Activated T-cell treated with anti-CD3 and anti-CD28 coated beads, Interleukin-2, amount 50 U/mL, for 1 hour (primary cell): ENCODE measurements around the gene TNS4.
A peak's percentile ranks its signal among the peaks of the same experiment; 100 is the strongest.

Experiments used
- DNase-seq: peaks from one replicate; pipeline ENCODE4 v3.0.0-alpha.2; 2020

The TNS4 gene

DNA sequence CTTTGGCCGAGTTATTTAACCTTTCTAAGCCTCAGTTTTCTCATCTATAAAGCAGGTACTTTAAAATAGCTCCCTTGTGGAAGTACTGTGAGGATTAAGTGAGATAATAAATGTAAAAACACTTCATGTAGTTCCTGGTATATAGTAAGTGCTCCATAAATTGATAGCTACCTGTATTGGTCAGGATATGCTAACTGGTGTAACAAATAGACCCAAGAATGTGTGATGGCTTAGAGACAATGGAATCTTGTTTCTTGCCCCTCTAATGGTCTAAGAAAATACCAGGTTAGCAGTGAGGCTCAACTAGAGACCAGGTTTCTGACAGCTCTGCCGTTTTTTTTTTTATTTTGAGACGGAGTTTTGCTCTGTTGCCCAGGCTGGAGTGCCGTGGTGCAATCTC lies 34.0 kb upstream of the TNS4 start:
- DNase-seq = no peak

DNA sequence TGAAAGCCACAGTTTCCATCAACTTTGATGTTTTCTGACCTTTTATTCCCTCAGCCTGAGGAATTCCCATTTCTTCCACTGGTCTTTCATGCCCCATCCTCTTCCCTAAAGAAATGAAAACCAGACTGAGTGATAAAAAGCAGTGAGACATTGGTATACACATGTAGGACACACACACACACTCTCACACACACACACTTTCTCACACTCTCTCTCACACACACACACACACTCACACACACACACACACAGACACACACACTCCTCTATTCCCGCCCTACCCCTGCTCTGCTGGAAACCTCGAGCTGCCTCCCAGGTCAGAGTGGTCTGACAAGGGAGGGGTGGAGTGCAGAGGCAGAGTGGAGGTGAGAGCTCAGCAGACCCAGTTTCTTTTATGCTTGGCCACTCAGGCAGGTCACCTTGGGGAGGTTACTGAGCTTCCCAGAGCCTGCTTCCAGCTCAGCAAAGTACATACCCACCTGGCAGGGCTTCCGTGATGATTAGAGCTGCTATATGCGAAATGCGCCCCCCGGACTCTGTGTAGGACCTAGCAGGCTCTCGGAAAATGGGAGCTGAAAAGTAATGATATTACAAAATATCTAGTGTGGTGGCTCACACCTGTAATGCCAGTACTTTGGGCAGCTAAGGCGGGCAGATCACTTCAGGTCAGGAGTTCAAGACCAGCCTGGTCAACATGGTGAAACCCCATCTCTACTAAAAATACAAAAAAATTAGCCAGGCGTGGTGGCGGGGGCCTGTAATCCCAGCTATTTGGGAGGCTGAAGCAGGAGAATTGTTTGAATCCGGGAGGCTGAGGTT lies 33.2 kb upstream of the TNS4 start:
- peak; percentile 18 for DNase-seq

DNA sequence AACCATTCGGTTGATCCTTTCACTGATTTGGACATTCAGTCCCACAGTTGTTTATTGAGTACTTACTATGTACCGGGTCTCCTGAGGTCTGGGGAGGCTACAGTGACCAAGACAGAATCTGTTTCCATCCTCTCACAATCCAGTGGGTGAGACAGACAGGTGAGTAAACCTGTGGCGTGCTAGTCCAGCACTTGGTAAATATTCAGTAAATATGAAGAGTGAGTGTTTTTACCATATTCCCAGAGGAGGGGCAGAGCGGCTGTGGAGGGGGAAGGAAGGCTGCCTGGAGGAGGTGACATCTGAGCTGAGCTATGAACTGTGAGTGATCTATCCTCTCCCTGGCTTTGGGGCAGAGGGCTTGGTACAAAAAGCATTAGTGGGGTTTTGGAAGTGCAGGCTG lies 32.5 kb upstream of the TNS4 start:
- no peak for DNase-seq

DNA sequence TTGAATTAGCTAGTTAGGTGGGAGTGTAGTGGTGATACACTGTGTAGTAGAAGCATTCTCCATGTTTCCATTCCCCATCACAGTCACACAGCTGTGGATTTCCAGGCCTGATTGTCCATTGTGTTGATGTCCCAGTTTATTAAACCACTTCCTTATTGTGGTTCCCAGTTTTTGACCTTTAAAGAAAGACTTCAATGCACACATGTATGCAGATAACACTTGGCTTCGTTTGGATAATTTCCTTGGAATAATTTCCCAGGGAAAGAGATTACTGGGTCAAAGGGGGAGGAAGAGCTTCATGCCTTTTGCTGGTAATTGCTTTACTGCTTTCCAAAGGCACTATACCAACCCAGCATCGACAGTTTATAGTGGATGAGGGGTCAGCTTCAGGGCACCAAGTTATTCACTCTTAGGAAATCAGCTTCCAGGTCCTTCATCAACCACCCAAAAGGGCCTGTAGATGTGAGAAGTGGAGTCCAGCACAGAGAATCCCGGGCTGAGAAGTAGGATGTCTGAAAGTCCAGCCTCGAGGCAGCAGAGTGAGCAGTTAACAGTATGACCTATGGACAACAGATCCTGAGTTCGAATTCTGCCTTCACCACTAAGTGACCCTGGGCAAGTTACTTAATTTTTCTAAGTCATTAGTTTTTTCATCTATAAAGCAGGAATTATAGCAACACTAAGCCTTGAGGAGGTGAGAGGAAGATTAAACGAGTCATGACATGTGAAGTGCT lies 31.3 kb upstream of the TNS4 start:
- no peak for DNase-seq

DNA sequence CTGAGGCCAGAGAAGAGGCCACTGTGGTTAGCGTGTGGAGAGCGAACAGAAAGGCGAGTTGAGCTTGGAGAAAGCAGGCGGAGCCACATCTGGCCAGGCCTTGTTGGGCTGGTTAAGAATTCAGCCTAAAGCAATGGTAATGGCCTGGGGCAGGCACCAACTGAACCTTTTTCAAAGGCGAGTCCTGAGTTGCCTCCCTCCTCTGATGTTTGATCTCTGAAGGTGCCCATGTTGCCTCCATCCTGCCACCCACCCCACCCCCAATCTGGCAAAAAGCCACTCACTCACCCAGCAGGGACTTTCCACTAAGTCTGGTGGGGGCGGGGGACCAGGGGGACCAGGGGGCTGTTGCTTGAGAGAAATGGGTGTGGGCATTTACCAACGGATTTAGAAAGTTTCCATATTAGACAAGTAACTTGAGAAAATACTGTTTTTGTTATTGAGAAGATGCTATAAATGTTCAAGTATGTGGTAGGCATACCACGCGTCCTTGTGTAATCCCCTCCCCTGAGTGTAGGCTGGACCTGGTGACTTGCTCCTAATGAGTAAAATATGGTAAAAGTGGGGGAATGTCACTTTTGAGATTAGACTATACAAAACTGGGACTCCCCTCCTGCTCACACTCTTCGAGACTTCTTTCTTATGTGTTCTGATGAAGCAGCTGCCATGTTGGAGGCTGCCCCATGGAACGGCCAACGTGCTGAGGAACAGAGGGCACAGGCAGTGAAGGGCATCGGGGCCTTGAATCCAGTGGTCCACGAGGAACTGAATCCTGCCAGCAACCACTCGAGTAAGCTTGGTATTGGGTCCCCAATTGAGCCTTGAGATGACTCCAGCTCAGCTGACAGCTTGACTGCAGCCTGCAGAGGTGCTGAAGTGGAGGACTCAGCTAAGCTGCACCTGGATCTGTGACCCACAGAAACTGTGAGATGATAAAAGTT lies 29.9 kb upstream of the TNS4 start:
- DNase-seq = peak; percentile 73

DNA sequence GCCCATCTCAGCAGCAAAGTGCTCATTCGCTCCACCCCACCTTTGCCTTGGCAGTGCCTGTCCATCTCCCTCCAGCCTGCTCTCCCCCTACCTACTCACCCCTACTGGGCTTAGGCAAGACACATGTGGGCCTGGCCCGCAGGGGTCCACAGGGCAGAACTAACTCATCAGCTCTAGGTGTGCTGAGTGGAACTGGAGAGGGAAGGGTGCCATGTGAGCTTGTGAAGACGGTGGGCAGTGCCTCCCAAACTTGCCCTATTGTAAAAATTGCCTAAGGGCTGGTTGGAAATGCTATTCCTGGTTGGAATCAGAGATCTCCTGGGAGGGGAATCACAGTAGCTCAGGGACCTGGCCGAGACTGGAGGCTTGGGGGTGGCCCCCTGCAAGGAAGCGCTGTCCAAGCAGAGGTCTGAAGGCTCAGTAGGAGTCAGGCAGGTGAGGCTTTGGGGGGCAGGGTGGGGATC lies 29.1 kb upstream of the TNS4 start:
- DNase-seq = peak; percentile 18

DNA sequence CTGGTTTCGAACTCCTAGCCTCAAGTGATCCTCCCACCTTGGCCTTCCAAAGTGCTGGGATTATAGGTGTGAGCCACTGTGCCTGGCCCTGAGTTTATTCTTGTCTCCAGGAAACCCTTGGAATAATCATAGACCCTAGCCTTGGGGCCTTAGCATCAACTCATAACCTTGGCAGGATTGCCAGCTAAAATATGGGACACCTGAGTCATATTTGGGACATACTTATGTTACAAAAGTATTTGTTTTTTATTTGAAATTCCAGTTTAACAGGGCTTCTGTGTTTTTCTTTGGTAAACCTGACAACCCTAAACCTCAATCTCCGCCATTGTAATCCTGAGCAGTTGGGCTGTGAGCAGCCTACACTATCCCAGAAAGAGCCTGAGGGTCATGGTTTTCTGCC lies 28.6 kb upstream of the TNS4 start:
- no peak for DNase-seq

DNA sequence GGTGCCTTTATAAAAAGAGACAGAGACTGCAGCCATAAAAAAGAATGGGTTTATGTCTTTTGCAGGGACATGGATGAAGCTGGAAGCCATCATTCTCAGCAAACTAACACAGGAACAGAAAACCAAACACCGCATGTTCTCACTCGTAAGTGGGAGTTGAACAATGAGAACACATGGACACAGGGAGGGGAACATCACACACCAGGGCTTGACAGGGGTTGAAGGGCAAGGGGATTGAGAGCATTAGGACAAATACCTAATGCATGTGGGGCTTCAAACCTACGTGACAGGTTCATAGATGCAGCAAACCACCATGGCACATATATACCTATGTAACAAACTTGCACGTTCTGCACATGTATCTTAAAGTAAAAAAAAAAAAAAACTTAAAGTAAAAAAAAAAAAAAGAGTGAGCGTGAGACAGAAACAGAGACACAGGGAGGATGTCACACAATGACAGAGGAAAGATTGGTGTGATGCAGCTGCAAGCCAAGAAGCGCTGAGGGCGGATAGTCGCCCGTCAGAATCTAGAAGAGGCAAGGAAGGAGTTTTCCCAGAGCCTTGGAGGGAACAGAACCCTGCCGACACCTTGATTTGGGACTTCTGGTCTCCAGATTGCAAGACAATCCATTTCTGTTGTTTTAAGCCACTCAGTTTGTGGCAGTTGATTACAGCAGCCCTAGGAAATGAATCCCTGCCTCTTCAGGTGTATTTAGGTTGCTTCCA lies 27.4 kb upstream of the TNS4 start:
- DNase-seq = peak; percentile 28

DNA sequence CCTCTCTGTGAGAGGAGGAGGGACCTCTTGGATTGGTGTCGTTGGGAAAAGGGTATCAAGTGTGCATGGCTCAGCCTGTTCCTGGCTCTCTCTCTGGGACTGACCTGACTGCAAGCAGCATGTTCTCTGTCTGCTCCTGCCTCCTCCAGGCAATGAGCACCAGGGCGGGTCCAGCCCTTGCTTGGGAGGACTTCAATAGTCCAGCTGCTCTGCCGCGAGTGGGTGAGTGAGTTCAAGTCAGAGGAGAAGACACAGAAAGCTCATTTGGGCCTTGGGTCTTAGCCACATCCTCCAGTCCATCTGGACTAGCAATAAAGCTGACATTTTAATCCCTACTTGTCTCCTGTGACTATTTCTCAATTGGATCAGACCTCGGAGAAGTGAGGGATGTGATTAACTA lies 25.2 kb upstream of the TNS4 start:
- DNase-seq = no peak

DNA sequence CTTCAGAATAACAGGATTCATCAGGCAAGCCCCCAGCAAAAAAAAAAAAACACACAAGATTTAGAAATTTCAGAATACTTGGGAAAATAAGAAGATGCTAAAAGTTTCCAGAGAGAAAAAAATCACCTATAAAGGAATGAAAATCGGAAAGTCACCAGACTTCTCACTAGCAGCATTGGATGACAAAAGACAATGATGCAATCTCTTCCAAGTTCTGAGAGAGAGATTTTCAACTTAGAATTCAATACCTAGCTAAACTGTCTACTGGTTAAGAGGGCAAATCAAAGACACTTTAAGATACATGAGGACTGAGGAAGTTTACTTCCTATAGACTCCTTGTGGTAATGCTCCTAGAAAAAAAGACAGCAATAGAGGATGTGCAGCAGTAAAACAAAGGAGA lies 23.9 kb upstream of the TNS4 start:
- DNase-seq = no peak

DNA sequence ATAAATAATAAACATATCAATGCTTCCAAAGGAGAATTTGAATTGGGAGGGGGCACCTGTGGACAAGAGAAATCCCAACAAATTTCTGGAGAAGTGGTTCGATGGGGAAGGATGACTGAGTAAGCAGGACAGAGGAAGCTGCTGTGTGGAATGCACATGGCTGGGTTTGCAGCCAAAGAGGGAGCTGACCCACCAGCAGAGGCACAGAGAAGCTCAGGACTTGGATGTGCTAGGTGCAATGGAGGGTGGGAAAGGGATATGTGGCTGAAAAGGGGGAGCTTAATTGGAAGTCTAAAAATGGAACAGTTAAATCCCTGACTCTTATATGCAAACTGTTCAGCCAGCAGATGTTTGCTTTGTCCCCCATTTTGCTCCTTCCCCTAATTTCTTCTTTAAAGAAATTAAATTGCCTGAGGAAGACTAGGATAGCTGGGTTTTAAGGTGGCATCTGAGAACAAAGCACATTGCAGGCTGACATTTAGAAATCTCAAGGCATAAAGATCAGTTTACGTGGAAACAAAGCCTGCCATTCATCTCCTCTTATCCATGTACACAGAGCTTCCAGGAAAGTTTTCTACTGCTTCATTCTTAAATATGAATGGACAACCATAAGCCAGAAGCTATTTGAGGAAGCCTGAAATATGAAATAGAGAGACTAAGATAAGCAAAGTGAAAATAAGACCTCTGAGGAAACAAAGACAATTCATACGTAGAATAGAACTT lies 23.0 kb upstream of the TNS4 start:
- no peak for DNase-seq

DNA sequence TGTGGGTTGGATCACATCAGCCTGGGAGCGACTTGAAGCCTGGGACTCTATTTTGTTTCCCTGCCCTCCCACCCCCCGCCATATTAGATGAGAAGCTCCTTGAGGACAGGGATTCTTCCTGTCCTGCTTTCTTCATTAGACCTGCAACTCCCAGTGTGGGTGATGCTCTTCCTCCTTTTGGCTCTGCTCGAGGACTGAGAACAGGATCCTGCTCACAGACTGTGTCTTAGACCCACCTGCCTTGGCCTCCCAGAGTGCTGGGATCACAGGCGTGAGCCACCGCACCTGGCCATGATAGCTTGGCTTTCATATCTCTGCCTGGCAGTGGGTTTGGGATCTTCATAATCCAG lies 21.5 kb upstream of the TNS4 start:
- DNase-seq = no peak

DNA sequence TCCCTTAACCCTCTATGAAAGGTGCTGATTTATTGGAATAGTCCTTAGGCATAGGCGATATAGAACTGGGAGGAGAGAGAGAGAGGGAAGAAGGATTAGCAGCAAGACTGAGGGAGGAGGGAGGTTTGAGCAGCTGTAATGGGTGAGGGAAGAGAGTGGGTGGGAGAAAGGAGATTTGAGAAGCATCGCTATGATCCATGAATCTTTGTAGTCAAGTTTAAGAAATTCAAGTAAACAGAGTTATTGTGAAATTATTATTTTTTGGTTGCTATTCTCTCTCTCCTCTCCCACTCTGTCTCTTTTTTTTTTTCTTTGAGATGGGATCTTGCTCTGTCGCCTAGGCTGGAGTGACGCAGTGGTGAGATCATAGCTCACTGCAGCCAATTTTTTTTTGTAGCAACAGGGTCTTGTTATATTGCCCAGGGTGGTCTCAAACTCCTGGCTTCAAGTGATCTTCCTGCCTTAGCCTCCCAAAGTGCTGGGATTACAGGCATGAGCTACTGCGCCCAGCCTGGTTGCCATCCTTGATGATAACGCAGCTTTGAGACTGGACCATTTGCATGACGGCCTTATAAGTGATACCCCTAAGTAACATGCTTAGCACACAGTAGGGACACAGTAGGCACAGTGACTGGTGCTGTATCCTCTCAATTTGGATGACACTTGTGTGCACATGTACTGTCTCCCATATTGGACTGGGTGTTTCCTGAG lies 21.0 kb upstream of the TNS4 start:
- DNase-seq = no peak

DNA sequence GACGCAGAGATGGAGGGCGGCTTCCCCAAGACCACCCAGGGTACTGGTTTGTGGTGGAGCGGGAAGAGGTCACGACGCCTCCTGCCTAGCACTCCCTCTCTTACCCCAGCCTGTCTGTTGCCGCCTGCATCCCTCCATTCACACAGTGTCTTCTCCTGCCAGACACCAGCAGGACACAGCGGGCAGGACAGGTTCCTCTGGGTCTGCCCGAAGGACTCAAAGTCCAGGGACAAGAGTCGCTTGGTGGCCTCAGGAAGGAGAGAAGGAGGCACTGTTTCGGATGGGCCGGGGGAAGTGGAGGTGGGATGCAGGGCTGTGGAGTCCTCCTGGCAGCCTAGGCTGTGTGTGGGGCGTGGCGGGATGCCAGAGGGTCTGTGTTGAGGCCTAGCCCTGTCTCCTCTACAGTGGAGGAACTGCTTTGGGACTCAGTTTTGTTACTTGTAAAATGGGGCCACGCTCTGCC lies 19.6 kb upstream of the TNS4 start:
- no peak for DNase-seq

DNA sequence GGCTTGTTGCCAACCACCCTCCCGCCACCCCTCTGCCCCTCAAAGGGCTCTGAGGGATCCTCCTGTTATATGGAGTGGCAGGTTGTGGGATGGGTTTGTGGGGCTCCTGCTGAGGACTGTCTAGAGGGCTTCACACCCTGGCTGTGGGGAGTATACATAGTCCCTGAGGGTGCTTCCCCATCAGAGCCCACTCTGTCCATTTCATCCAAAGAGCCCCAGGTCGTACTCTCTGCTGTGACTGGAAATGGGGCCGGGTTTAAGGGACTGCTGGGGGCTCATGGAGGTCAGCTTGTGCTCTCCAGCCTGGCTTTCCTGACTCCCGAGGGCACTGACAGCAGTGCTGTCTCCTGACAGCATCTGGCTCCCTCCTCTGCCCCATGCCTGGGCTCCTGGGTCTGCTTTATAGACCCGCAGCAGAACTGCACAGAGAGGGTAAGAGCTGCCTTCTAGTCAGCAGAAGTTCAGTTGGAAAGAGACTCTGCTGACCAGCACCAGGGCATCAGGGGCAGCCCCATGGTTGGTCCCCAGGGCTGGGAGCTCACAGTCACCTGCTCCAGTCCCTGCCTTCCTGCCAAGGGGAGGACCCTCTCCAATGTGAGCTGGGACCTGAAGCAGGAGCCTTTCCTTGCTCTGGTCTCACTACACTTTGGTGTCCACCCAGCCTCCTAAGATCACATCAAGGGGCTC lies 17.8 kb upstream of the TNS4 start:
- DNase-seq = no peak

DNA sequence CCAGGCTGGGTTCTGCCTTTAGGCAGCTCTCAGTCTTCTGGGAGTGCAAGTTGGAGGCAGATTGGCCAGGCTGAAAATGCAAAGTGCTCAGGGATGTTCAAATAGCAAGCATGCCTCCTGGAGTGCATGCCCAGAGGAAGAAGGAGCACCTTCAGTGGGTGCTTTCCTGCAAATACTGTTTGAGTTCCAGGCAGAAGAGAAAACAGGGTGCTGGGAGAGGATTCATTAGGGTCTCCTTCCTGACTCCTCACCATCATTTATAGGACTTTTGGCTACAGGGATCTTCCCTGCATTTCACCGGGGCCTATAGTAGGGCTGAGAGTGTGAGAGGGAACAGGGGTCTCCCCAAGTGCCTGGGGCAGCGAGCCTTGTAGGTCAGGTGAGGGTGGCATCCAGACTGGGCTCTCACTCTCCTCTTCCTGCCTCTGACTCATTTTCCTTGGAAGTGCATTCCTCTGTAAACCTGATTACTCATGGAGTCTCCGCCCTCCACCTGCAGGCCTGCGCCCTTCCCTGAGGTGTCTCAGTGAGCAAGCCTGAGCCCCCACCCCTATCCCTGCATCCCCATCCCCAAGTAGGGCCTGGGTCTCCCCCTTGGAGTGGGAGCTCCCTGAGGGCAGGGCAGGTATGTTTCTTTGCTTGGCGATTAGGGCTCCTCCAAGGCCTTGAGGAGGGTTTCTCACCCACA lies 17.1 kb upstream of the TNS4 start:
- DNase-seq = no peak

DNA sequence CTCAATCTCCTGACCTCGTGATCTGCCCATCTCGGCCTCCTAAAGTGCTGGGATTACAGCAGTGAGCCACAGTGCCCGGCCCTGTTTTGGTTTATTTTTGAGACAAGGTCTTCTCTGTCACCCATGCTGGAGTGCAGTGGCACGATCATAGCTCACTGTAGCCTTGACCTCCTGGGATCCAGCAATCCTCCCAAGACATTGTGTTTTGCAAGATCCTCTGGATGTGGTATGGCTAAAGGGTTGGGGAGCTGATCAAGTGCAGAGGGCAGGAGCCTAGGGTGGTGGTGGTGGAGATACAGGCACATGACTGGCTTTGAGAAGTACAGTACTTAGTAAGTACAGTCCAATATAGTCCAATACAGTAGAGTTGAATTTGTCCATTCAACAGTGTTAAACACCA lies 16.6 kb upstream of the TNS4 start:
- no peak for DNase-seq

DNA sequence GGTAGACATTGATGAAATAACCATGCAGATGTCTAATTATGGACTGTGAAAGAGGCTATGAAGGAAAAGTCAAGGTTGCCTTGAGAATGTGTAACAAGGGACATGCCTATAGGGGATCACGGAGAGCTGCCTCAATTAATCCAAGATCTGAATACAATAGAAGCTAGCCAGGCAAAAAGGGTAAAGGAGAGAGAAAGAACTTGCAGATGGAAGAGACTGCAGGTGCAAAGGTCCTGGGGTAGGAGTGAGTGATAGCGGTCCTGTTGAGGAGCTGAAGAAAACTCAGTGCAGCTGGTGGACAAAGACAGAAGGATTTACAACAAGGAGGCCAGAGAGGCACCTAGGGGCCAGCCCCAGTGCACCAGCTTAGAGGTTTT lies 15.9 kb upstream of the TNS4 start:
- no peak for DNase-seq

DNA sequence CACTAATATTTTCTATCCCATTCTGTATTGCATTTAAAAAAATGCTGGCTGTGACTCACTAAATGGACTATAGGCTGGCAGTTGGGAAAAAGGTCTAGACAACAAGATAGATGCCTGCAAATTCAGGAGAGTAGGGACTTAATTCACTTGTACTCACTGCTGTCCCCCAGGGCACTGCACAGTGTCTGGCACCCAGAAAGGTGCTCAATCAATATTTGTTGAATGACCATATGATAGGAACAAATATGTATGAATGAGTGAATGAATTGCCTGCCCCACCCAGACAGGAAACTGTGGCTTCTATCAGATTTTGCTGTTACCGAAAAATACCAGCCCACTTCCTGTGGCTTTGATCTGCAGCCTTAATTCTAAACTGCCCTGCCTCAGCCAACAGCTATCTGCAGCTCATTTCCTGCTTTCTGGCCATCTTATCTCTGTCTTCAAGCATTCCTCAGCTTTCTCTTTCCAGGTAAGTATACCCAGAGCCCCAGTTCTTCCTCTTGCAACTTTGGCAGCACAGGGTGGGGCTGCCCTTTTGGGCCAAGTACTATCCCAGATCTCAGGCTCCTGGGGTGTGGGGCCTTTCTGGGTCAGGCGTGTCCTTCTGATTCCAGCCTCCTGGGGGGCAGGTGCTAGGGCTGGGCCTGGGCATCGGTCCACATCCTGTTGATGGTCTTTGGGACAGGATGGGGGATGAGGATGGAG lies 15.3 kb upstream of the TNS4 start:
- peak; percentile 54 for DNase-seq
